AG04450 (cell line): ENCODE results near the gene PARP3. TPM values are rescaled to one million over a fixed set of nuclear protein-coding genes. Genes with fewer than 3 reads are reported as not detected.

ENCODE experiments used
- CTCF ChIA-PET: fragments of 300-600, 350-600 bp; formaldehyde crosslinking; extraction: SDS; loops from one replicate; lab custom pipeline; 2022; ENCODE audit warnings: antibody characterized with exemption, inconsistent platforms; lab: Charles Lee
- POLR2A ChIA-PET: fragments of 350-600 bp; formaldehyde crosslinking; extraction: SDS; loops from one replicate; lab custom pipeline; 2021; ENCODE audit warnings: antibody characterized with exemption, inconsistent platforms; lab: Yijun Ruan, JAX
- DNase-seq: peaks from one replicate; pipeline ENCODE4 v3.0.0-alpha.2; 2011; ENCODE audit warnings: low read depth, low spot score
- H3K27ac ChIP-seq: one replicate; pipeline ENCODE4 v1.5.1; 2012; ENCODE audit warnings: low read depth, low read length, control low read depth
- H3K27me3 ChIP-seq: one replicate; pipeline ENCODE4 v1.6.0; 2012; ENCODE audit warnings: low read length; ENCODE audit not compliant: control insufficient read depth, insufficient read depth
- H3K4me3 ChIP-seq: 2 replicates; pipeline ENCODE4 v1.5.1; 2011; ENCODE audit warnings: mild to moderate bottlenecking, low read depth, low read length, control low read depth
- H3K9me3 ChIP-seq: 2 replicates; pipeline ENCODE4 v1.5.1; 2012; ENCODE audit warnings: low read length; ENCODE audit not compliant: control insufficient read depth, insufficient read depth
- polyA plus RNA-seq: library from polyadenylated mRNA; depleted of rRNA; stranded (reverse); fragments of >200 nt; gene quantifications from 2 replicates; pipeline ENCODE4 v1.2.3, GENCODE V29; 2011
- TF ChIP-seq, protein P1 (sequence below): IDR thresholded peaks from 2 replicates; pipeline ENCODE4 v1.5.1; 2011; ENCODE audit warnings: low read depth, low read length, control low read depth, inconsistent platforms

PARP3 gene
- polyA plus RNA-seq, 1 experiment = 7.5 TPM

DNA sequence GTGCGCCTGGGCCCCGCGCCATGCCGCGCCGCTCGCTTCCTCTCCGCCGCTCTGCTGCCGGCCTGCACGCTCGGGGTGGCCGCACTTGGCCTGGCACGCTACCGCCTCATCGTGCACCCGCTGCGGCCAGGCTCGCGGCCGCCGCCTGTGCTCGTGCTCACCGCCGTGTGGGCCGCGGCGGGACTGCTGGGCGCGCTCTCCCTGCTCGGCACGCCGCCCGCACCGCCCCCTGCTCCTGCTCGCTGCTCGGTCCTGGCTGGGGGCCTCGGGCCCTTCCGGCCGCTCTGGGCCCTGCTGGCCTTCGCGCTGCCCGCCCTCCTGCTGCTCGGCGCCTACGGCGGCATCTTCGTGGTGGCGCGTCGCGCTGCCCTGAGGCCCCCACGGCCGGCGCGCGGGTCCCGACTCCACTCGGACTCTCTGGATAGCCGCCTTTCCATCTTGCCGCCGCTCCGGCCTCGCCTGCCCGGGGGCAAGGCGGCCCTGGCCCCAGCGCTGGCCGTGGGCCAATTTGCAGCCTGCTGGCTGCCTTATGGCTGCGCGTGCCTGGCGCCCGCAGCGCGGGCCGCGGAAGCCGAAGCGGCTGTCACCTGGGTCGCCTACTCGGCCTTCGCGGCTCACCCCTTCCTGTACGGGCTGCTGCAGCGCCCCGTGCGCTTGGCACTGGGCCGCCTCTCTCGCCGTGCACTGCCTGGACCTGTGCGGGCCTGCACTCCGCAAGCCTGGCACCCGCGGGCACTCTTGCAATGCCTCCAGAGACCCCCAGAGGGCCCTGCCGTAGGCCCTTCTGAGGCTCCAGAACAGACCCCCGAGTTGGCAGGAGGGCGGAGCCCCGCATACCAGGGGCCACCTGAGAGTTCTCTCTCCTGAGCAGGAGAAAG, 14.0 kb downstream of the PARP3 start:
- ChIA-PET POLR2A (no interaction called here), CTCF (interaction anchor here (1.0 kb wide), 1 partner anchor 14 kb away, joined by 3 read pairs; no protein-coding TSS in a partner anchor)
- TF ChIP-seq, protein P1, sequence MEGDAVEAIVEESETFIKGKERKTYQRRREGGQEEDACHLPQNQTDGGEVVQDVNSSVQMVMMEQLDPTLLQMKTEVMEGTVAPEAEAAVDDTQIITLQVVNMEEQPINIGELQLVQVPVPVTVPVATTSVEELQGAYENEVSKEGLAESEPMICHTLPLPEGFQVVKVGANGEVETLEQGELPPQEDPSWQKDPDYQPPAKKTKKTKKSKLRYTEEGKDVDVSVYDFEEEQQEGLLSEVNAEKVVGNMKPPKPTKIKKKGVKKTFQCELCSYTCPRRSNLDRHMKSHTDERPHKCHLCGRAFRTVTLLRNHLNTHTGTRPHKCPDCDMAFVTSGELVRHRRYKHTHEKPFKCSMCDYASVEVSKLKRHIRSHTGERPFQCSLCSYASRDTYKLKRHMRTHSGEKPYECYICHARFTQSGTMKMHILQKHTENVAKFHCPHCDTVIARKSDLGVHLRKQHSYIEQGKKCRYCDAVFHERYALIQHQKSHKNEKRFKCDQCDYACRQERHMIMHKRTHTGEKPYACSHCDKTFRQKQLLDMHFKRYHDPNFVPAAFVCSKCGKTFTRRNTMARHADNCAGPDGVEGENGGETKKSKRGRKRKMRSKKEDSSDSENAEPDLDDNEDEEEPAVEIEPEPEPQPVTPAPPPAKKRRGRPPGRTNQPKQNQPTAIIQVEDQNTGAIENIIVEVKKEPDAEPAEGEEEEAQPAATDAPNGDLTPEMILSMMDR = peak; percentile 49
- no peaks in the 10 kb centered on the region for H3K27me3 ChIP-seq
- no peaks in the 10 kb centered on the region; the same call in 1 of the 2 replicates for H3K9me3 ChIP-seq
- DNase-seq = no peak
- H3K4me3 ChIP-seq = no peak overlapping the region
- no peak overlapping the region for H3K27ac ChIP-seq

GRCh38 chr3:51957520-51958205, 15.5 kb downstream of the PARP3 start:
- CTCF ChIA-PET = interaction anchor here (0.7 to 1.0 kb wide), 2 partner anchors 12 to 15 kb away, joined by 3 read pairs; no protein-coding TSS in a partner anchor
- H3K9me3 ChIP-seq = no peaks in the 10 kb centered on the region; the same call in 1 of the 2 replicates
- POLR2A ChIA-PET = no interaction called here
- H3K27ac ChIP-seq = no peak overlapping the region
- no peaks in the 10 kb centered on the region for H3K27me3 ChIP-seq
- DNase-seq = no peak
- H3K4me3 ChIP-seq = no peak overlapping the region
- TF ChIP-seq, protein P1 = no peak

- no peak for DNase-seq
- H3K27ac ChIP-seq = no peak overlapping the region
These were observed 16.7 kb downstream of the PARP3 start for GRCh38 chr3:51958603-51959521.

GRCh38 chr3:51959651-51960050, 17.5 kb downstream of the PARP3 start:
- H3K27ac ChIP-seq = no peak overlapping the region
- no peaks in the 10 kb centered on the region; the same call in 1 of the 2 replicates for H3K9me3 ChIP-seq
- no peak overlapping the region for H3K4me3 ChIP-seq
- CTCF ChIA-PET = no interaction called here
- no peaks in the 10 kb centered on the region for H3K27me3 ChIP-seq
- DNase-seq = no peak
- POLR2A ChIA-PET = no interaction called here
- TF ChIP-seq, protein P1 = no peak

More at GRCh38 chr3:51958603-51959521, 16.7 kb downstream of the PARP3 start:
- ChIA-PET CTCF (no interaction called here), POLR2A (no interaction called here)
- Histone ChIP-seq H3K27me3 (no peaks in the 10 kb centered on the region), H3K4me3 (no peak overlapping the region), H3K9me3 (no peaks in the 10 kb centered on the region; the same call in 1 of the 2 replicates)
- TF ChIP-seq, protein P1 = no peak
